Lung (tissue), 12 donors: ENCODE results near the gene ASGR2. TPM values are rescaled to one million over a fixed set of nuclear protein-coding genes. Genes with fewer than 3 reads are reported as not detected.

Experiments used
- ATAC-seq: fragments of 200-7000 bp; cut with Tn5 transposase; one replicate; pipeline ENCODE4 v1.9.1; 2020; ENCODE audit warnings: moderate number of reproducible peaks; ENCODE audit not compliant: insufficient read depth, low FRiP score
- DNase-seq, 3 donors: peaks; one replicate each; pipeline ENCODE4 v3.0.0-alpha.2; 2013 to 2017
- H3K27ac ChIP-seq, 2 donors: one replicate each; pipeline ENCODE4 v1.5.1; 2013; ENCODE audit warnings: mild to moderate bottlenecking in 2 of 2, moderate library complexity in 2 of 2, control low read depth in 1 of 2, inconsistent platforms in 1 of 2, low read depth in 1 of 2, low read length in 1 of 2
- H3K27me3 ChIP-seq, 3 donors: one replicate each; pipeline ENCODE4 v1.5.1; 2013; ENCODE audit warnings: low read length in 2 of 3; ENCODE audit not compliant: control insufficient read depth in 3 of 3, insufficient read depth in 3 of 3
- H3K36me3 ChIP-seq, 4 donors: one replicate each; pipeline ENCODE4 v1.5.1; 2013; ENCODE audit warnings: low read length in 4 of 4, mild to moderate bottlenecking in 1 of 4, moderate library complexity in 1 of 4; ENCODE audit not compliant: control insufficient read depth in 4 of 4, insufficient read depth in 4 of 4
- H3K4me1 ChIP-seq, 5 donors: one replicate each; pipeline ENCODE4 v1.5.1; 2013; ENCODE audit warnings: low read length in 5 of 5, mild to moderate bottlenecking in 2 of 5, moderate library complexity in 1 of 5; ENCODE audit not compliant: control insufficient read depth in 5 of 5, insufficient read depth in 5 of 5
- H3K4me3 ChIP-seq: one replicate; pipeline ENCODE4 v1.5.1; 2013; ENCODE audit warnings: mild to moderate bottlenecking, control low read depth, moderate library complexity
- H3K9ac ChIP-seq, 2 donors: one replicate each; pipeline ENCODE4 v1.5.1; 2013; ENCODE audit warnings: low read length in 2 of 2, control low read depth in 1 of 2; ENCODE audit not compliant: insufficient read depth in 1 of 2
- H3K9me3 ChIP-seq, 4 donors: one replicate each; pipeline ENCODE4 v1.5.1; 2013; ENCODE audit warnings: low read length in 3 of 4, mild to moderate bottlenecking in 1 of 4, moderate library complexity in 1 of 4; ENCODE audit not compliant: control insufficient read depth in 4 of 4, insufficient read depth in 3 of 4
- CTCF ChIP-seq: IDR thresholded peaks from 2 replicates; pipeline ENCODE4 v1.5.1; 2012; ENCODE audit warnings: mild to moderate bottlenecking; ENCODE audit errors: control extremely low read depth, extremely low read depth
- WGBS, 2 donors: extraction: QIAGEN DNeasy Blood & Tissue Kit; methylation state at CpG; one replicate each; pipeline ENCODE4 v1.1.7; 2013; 5-methylcytosine and 5-hydroxymethylcytosine counted together
- polyA plus RNA-seq, 2 donors: library from polyadenylated mRNA; stranded (reverse); fragments of 200-250 nt; gene quantifications; one replicate each; pipeline ENCODE4 v1.2.1, GENCODE V29; 2013
- total RNA-seq, 2 donors: library from RNA; depleted of rRNA in 1 of 2; stranded (reverse); fragments of >200 nt in 1 of 2; gene quantifications; one replicate each; pipeline ENCODE4 v1.2.1, GENCODE V29; 2014 to 2021
- donor health status: control.
- donor health status: control.
- donor health status: Bipolar disorder and iron deficiency.
- donor health status: healthy.
- donor health status: DM: yes; HTN: yes; CAD: no.

Gene ASGR2
- total and polyA plus RNA-seq, 4 donors = 1.6 to 12.0 (median 2.6) TPM

- WGBS, 2 donors = 86 to 89% methylated on average over 7 of the region's 7 CpGs
- Histone ChIP-seq H3K36me3 (no peaks in the 10 kb centered on the region), H3K4me1 (peaks cover 0 to 4% (median 0%) of the 10 kb centered on the region in 5 donors), H3K27me3 (no peaks in the 10 kb centered on the region), H3K27ac (no peak overlapping the region), H3K9me3 (no peaks in the 10 kb centered on the region), H3K4me3 (no peak overlapping the region), H3K9ac (no peak overlapping the region)
- ATAC-seq = no peak
- no peak for DNase-seq
- TF ChIP-seq CTCF = no peak
These were observed 36.6 kb downstream of the ASGR2 start for GRCh38 chr17:7077911-7078546.

- no peaks in the 10 kb centered on the region for H3K9me3 ChIP-seq
- TF ChIP-seq CTCF = no peak
- DNase-seq (no peak), ATAC-seq (no peak)
- no peaks in the 10 kb centered on the region for H3K27me3 ChIP-seq
- no peak overlapping the region for H3K4me3 ChIP-seq
- 86 to 90% methylated on average over 14 of the region's 14 CpGs for WGBS, 2 donors
- H3K9ac ChIP-seq = no peak overlapping the region
- H3K36me3 ChIP-seq = no peaks in the 10 kb centered on the region
- H3K4me1 ChIP-seq = no peaks in the 10 kb centered on the region
- H3K27ac ChIP-seq = no peak overlapping the region
These were observed 39.7 kb downstream of the ASGR2 start for GRCh38 chr17:7074931-7075330.

GRCh38 chr17:7072406-7072805, 42.2 kb downstream of the ASGR2 start:
- WGBS, 2 donors = 92 to 93% methylated on average over 2 of the region's 2 CpGs

More at GRCh38 chr17:7072406-7072805, 42.2 kb downstream of the ASGR2 start:
- Histone ChIP-seq H3K27ac (no peak overlapping the region), H3K27me3 (no peaks in the 10 kb centered on the region), H3K4me3 (no peak overlapping the region), H3K9me3 (peaks cover 0 to 4% (median 1%) of the 10 kb centered on the region in 4 donors), H3K4me1 (no peaks in the 10 kb centered on the region), H3K9ac (no peak overlapping the region), H3K36me3 (no peaks in the 10 kb centered on the region)
- no peak for TF ChIP-seq CTCF
- ATAC-seq (no peak), DNase-seq (no peak)
